NT2/D1 (cell line): ENCODE data around the gene JMY.

Experiments used
- DNase-seq: peaks from one replicate; pipeline ENCODE4 v3.0.0-alpha.2; 2011; ENCODE audit warnings: low read depth, low spot score
- H3K27me3 ChIP-seq: 2 replicates; pipeline ENCODE4 v1.6.0; 2011; ENCODE audit warnings: mild to moderate bottlenecking; ENCODE audit not compliant: insufficient read length, insufficient read depth
- H3K36me3 ChIP-seq: 2 replicates; pipeline ENCODE4 v1.6.1; 2011; ENCODE audit warnings: mild to moderate bottlenecking, low read length, mixed read lengths; ENCODE audit not compliant: insufficient read depth, insufficient read length
- H3K4me1 ChIP-seq: 2 replicates; pipeline ENCODE4 v1.5.1; 2011; ENCODE audit not compliant: insufficient read depth, insufficient read length
- H3K4me3 ChIP-seq: 2 replicates; pipeline ENCODE4 v1.5.1; 2011; ENCODE audit warnings: low read depth; ENCODE audit not compliant: insufficient read length
- H3K9ac ChIP-seq: 2 replicates; pipeline ENCODE4 v1.6.0; 2011; ENCODE audit warnings: low read depth; ENCODE audit not compliant: insufficient read length
- H3K9me3 ChIP-seq: 2 replicates; pipeline ENCODE4 v1.5.1; 2011; ENCODE audit warnings: mild to moderate bottlenecking, low read length; ENCODE audit not compliant: insufficient read depth
- SUZ12 ChIP-seq: IDR thresholded peaks from 2 replicates; pipeline ENCODE4 v1.6.1; 2011; ENCODE audit not compliant: insufficient read length, insufficient read depth; ENCODE audit errors: extremely low read depth
- YY1 ChIP-seq: IDR thresholded peaks from 2 replicates; pipeline ENCODE4 v1.6.1; 2011; ENCODE audit not compliant: insufficient read length, insufficient read depth
- ZNF274 ChIP-seq: IDR thresholded peaks from 2 replicates; pipeline ENCODE4 v1.6.1; 2011; ENCODE audit warnings: mild to moderate bottlenecking, low read depth, low read length

The JMY gene

DNA sequence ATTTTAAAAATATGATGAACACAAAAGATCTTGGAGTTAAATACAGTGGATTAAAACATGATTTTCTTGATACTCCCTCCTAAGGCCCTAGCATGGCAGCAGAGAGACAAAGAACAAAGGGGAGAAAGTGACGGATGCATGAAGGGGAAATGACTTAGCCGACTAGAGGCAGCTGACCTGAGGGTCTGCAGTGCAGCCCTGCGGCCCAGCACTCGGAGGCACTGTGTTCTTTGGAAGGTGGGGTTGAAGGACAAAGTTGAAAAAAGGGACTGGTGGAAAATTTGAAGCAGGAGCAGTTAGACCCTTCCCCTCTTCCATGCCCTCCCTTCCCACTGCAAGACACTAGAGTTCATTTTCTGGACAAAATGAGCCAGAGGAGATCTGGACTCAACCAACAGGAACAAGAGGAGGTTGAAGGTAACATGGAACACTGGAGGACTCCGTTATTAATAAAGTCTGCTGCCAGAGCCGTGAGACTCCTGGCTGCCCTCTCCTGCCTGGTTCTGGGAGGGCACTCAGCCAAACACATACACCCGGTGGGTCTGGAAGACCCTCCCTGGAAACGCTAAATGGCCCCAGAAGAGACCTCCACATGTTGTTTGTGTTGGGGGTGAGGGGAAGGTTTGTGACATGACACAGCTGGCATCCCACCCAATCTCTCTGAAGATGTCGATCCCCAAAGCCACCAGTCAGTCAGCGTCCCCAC lies 98.1 kb downstream of the JMY start:
- H3K4me3 ChIP-seq: no peak overlapping the region
- TF ChIP-seq ZNF274 (no peak), SUZ12 (no peak), YY1 (no peak)
- no peak for DNase-seq
- H3K9ac ChIP-seq: no peak overlapping the region
- H3K27me3 ChIP-seq: no peaks in the 10 kb centered on the region
- no peaks in the 10 kb centered on the region for H3K4me1 ChIP-seq
- H3K9me3 ChIP-seq: no peaks in the 10 kb centered on the region
- H3K36me3 ChIP-seq: no peaks in the 10 kb centered on the region

- DNase-seq: no peak
- Histone ChIP-seq H3K9me3 (no peaks in the 10 kb centered on the region), H3K4me3 (no peak overlapping the region), H3K9ac (no peak overlapping the region), H3K36me3 (no peaks in the 10 kb centered on the region), H3K27me3 (no peaks in the 10 kb centered on the region), H3K4me1 (no peaks in the 10 kb centered on the region)
- no peak for TF ChIP-seq SUZ12
- no peak for TF ChIP-seq YY1
- no peak for TF ChIP-seq ZNF274
These were observed 110.5 kb downstream of the JMY start for GRCh38 chr5:79346420-79346824.

DNA sequence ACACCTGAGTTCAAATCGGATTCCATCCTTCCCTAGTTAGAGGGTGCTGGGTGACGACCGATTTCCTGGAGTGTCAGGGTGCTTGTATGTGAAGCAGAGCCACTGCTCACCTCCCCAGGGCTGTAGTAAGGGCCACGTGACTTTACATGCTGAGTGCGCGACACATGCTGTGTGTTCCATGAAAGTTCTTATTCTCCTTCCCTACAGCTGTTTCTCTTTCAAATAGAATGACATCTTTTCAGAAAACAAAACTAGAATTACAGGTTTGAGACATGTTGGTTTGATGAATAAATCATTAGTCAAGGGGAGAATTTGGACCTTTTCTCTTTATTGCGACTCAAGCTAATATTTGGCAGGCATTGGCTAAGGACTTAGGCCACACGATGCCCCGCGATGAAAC lies 113.1 kb downstream of the JMY start:
- TF ChIP-seq SUZ12 (no peak), YY1 (no peak), ZNF274 (no peak)
- no peak for DNase-seq
- no peaks in the 10 kb centered on the region for H3K27me3 ChIP-seq
- no peak overlapping the region for H3K9ac ChIP-seq
- no peaks in the 10 kb centered on the region for H3K9me3 ChIP-seq
- H3K36me3 ChIP-seq: no peaks in the 10 kb centered on the region
- no peaks in the 10 kb centered on the region for H3K4me1 ChIP-seq
- no peak overlapping the region for H3K4me3 ChIP-seq

DNA sequence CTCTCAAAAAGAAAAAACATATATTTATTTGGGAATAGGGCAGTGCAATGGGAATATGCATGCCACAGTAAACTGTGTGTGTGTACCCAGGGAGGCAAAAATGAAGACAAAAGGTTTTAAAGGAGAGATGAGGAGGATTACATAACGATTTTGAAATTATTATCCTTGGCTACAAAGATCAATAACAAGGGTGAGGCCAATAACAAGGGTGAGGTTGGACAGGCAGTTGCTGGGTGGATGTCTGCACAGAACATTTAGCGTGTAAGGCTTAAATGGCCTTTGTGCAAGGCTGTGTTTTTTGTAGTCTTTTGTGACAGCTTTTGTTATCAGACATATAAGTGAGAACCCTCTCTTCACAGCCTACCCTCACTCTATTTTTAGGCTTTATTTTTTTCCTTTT lies 114.0 kb downstream of the JMY start:
- Histone ChIP-seq H3K27me3 (no peaks in the 10 kb centered on the region), H3K9ac (no peak overlapping the region), H3K4me3 (no peak overlapping the region), H3K4me1 (no peaks in the 10 kb centered on the region), H3K9me3 (no peaks in the 10 kb centered on the region), H3K36me3 (no peaks in the 10 kb centered on the region)
- DNase-seq: no peak
- no peak for TF ChIP-seq SUZ12
- TF ChIP-seq YY1: no peak

DNA sequence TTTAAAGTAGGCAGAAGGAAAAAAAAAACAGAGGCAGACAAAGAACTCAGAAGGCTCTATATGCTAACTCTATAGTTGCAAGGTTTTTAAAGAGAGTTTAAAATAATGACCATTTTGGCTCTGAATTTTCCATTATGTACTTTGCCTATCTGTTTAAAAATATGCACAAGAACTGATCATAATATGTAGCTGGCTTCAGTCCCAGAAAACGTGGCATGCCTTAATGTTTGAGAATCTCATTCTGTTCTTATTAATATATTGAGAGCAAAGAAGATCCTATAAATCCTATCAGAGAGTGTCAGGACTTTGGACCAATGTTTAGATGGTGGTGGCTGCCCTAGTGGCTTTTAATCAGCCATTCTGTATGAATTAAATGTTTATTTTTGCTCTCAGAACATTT lies 121.5 kb downstream of the JMY start:
- Histone ChIP-seq H3K4me3 (no peak overlapping the region), H3K36me3 (no peaks in the 10 kb centered on the region), H3K9me3 (no peaks in the 10 kb centered on the region), H3K9ac (no peak overlapping the region), H3K4me1 (no peaks in the 10 kb centered on the region), H3K27me3 (no peaks in the 10 kb centered on the region)
- TF ChIP-seq SUZ12: no peak
- TF ChIP-seq ZNF274: no peak
- no peak for DNase-seq
